HEK293 (cell line): ENCODE measurements around the gene GMPR2.

Experiments
- CTCF ChIP-seq: fragments of 450-650 bp; formaldehyde crosslinking; IDR thresholded peaks from 2 replicates; pipeline ENCODE4 v1.5.1; 2016; ENCODE audit warnings: missing biosample characterization, missing genetic modification characterization
- INSM2 ChIP-seq: fragments of 450-650 bp; formaldehyde crosslinking; IDR thresholded peaks from 2 replicates; pipeline ENCODE4 v1.5.1; 2016; ENCODE audit warnings: missing biosample characterization, missing genetic modification characterization
- PATZ1 ChIP-seq: fragments of 450-650 bp; formaldehyde crosslinking; IDR thresholded peaks from 2 replicates; pipeline ENCODE4 v1.5.1; 2016; ENCODE audit warnings: missing biosample characterization, missing genetic modification characterization
- ZBTB6 ChIP-seq: fragments of 450-650 bp; formaldehyde crosslinking; IDR thresholded peaks from 2 replicates; pipeline ENCODE4 v1.5.1; 2017; ENCODE audit warnings: missing biosample characterization, missing genetic modification characterization
- ZNF132 ChIP-seq: fragments of 450-650 bp; formaldehyde crosslinking; IDR thresholded peaks from 2 replicates; pipeline ENCODE4 v1.5.1; 2017; ENCODE audit warnings: missing biosample characterization, missing genetic modification characterization, borderline replicate concordance
- ZNF449 ChIP-seq: fragments of 450-650 bp; formaldehyde crosslinking; IDR thresholded peaks from 2 replicates; pipeline ENCODE4 v1.5.1; 2017; ENCODE audit warnings: missing biosample characterization, mild to moderate bottlenecking, missing genetic modification characterization, moderate library complexity
- ZNF707 ChIP-seq: fragments of 450-650 bp; formaldehyde crosslinking; IDR thresholded peaks from 2 replicates; pipeline ENCODE4 v1.5.1; 2016; ENCODE audit warnings: missing biosample characterization, missing genetic modification characterization
- ZSCAN5A ChIP-seq: fragments of 450-650 bp; formaldehyde crosslinking; IDR thresholded peaks from 2 replicates; pipeline ENCODE4 v1.5.1; 2016; ENCODE audit warnings: missing biosample characterization, missing genetic modification characterization

GRCh38 chr14:24184104-24184970 lies 48.4 kb upstream of the GMPR2 start:
- TF ChIP-seq PATZ1 (tag by site-specific recombination) (no peak), ZNF707 (tag by site-specific recombination) (no peak), ZSCAN5A (tag by site-specific recombination) (no peak), ZNF132 (tag by site-specific recombination) (no peak), CTCF (tag by site-specific recombination) (no peak), INSM2 (tag by site-specific recombination) (no peak), ZNF449 (tag by site-specific recombination) (no peak), ZBTB6 (tag by site-specific recombination) (no peak)
